PFSK-1 (cell line): Measurements from ENCODE around the gene TLR10.

Source experiments
- FOXP2 ChIP-seq: optimal IDR thresholded peaks from 2 replicates; pipeline ENCODE3; 2011; ENCODE audit warnings: borderline replicate concordance, control low read depth, inconsistent platforms; ENCODE audit not compliant: insufficient read depth; ENCODE audit errors: extremely low read length, extremely low read depth
- POLR2AphosphoS5 ChIP-seq: IDR thresholded peaks from 2 replicates; pipeline ENCODE4 v1.6.1; 2012; ENCODE audit warnings: low read depth, mild to moderate bottlenecking, control low read depth, low read length, moderate library complexity
- SIN3A ChIP-seq: IDR thresholded peaks from 2 replicates; pipeline ENCODE4 v1.6.1; 2012; ENCODE audit warnings: mild to moderate bottlenecking, low read length, moderate library complexity, borderline replicate concordance; ENCODE audit not compliant: insufficient read depth
- TAF1 ChIP-seq: IDR thresholded peaks from 2 replicates; pipeline ENCODE4 v1.6.1; 2012; ENCODE audit warnings: low read length, control low read depth, borderline replicate concordance; ENCODE audit not compliant: insufficient read depth
- TF ChIP-seq, protein P1 (sequence below), 2 experiments: IDR thresholded peaks; 2 replicates each; pipeline versions ENCODE4 v1.6.1 to v1.8.0; 2011 to 2012; ENCODE audit warnings: low read depth in 2 of 2, low read length in 2 of 2, control low read depth in 1 of 2, inconsistent platforms in 1 of 2, mild to moderate bottlenecking in 1 of 2, moderate library complexity in 1 of 2; ENCODE audit not compliant: insufficient read depth in 1 of 2

Gene TLR10

DNA sequence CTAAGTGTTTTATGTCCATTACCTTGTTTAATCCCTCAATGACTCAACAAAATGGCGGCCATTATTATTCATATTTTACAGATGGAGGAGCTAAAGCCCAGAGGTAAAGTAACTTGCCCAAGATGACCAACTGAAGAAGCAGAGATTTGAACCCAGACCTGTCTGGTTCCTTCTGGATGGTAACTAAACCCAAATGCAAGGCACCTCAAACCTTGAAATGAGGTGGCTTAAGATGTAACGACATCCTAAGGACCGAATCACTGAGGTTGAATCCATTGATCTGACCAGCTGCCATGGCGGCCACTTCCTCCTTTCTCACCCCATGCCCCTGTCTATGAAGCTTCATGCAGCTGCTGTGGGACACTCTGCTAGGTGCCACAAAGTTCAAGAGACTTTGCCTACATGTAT lies 932 bp downstream of the TLR10 start:
- TF ChIP-seq, protein P1, sequence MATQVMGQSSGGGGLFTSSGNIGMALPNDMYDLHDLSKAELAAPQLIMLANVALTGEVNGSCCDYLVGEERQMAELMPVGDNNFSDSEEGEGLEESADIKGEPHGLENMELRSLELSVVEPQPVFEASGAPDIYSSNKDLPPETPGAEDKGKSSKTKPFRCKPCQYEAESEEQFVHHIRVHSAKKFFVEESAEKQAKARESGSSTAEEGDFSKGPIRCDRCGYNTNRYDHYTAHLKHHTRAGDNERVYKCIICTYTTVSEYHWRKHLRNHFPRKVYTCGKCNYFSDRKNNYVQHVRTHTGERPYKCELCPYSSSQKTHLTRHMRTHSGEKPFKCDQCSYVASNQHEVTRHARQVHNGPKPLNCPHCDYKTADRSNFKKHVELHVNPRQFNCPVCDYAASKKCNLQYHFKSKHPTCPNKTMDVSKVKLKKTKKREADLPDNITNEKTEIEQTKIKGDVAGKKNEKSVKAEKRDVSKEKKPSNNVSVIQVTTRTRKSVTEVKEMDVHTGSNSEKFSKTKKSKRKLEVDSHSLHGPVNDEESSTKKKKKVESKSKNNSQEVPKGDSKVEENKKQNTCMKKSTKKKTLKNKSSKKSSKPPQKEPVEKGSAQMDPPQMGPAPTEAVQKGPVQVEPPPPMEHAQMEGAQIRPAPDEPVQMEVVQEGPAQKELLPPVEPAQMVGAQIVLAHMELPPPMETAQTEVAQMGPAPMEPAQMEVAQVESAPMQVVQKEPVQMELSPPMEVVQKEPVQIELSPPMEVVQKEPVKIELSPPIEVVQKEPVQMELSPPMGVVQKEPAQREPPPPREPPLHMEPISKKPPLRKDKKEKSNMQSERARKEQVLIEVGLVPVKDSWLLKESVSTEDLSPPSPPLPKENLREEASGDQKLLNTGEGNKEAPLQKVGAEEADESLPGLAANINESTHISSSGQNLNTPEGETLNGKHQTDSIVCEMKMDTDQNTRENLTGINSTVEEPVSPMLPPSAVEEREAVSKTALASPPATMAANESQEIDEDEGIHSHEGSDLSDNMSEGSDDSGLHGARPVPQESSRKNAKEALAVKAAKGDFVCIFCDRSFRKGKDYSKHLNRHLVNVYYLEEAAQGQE (IDR thresholded peaks at IDR 0.05; ENCODE audit: insufficient read depth in 1 of 2, low read depth in 2 of 2, low read length in 2 of 2), result no peak
- TF ChIP-seq TAF1 (no peak), POLR2AphosphoS5 (no peak), FOXP2 (no peak)

DNA sequence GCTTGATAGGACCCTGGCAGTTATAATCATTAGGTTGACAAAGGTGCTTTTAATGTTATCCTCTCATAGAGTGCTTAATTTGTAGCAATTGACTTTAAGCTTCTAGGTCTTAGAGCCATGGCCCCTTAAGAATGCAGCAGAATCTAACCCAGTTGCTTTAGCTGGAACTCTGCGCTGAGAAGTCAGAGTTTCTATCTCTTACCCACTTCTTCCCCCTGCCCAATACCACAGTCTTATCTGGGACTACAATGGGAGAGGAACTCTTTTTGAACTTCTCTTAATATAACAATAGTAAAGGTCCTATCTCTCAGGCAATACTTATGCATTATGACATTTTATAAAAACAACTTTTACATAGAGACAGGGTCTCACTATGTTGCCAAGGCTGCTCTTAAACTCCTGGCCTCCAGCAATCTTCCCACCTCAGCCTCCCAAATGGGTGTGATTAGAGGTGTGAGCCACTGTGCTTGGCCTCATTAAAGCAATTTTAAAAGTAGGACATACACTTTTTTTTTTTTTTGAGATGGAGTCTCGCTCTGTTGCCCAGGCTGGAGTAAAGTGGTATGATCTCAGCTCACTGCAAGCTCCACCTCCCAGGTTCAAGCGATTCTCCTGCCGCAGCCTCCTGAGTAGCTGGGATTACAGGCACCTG lies 1.8 kb downstream of the TLR10 start:
- TF ChIP-seq FOXP2, result no peak

DNA sequence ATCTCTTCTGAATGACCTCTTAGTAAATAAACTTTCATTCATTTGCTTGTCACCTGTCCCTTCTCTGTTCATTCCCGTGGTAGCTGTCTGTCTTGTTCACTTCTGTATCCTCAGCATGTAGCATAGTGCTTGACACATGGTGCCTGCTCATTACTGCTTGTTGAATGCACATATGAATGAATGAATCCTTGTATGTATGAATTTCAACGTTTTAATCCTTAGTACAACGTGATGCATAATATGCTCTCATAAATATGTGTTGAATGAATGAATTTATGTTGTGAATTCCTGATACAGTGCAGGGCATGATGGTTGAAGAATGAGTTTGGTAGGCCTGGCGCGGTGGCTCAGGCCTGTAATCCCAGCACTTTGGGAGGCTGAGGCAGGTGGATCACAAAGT lies 3.0 kb downstream of the TLR10 start:
- TF ChIP-seq TAF1, result no peak
- no peak for TF ChIP-seq FOXP2
- TF ChIP-seq SIN3A, result no peak
- no peak for TF ChIP-seq POLR2AphosphoS5
- TF ChIP-seq, protein P1 (IDR thresholded peaks at IDR 0.05; ENCODE audit: insufficient read depth in 1 of 2, low read depth in 2 of 2, low read length in 2 of 2), result no peak

DNA sequence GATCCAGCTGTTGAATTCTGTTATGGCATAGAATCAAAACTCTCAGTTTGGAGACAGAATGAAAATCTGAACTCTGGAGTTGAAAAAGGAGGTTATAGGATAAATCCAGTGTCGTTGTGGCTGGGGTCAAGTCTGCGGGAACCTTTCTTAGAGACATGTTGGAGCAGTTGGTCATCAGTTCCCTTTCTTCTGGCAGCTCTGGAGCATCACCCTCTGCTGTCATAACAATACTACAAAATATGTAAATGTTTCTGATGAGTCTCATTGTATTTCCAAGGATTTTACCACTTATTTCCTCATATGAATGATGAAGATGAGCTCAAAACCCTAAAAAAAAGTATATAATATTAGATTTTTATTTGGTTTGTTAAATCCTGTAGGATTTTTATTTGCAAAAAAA lies 7.5 kb downstream of the TLR10 start:
- TF ChIP-seq TAF1 (no peak), SIN3A (no peak), POLR2AphosphoS5 (no peak)
- TF ChIP-seq, protein P1 (IDR thresholded peaks at IDR 0.05; ENCODE audit: insufficient read depth in 1 of 2, low read depth in 2 of 2, low read length in 2 of 2), result no peak

DNA sequence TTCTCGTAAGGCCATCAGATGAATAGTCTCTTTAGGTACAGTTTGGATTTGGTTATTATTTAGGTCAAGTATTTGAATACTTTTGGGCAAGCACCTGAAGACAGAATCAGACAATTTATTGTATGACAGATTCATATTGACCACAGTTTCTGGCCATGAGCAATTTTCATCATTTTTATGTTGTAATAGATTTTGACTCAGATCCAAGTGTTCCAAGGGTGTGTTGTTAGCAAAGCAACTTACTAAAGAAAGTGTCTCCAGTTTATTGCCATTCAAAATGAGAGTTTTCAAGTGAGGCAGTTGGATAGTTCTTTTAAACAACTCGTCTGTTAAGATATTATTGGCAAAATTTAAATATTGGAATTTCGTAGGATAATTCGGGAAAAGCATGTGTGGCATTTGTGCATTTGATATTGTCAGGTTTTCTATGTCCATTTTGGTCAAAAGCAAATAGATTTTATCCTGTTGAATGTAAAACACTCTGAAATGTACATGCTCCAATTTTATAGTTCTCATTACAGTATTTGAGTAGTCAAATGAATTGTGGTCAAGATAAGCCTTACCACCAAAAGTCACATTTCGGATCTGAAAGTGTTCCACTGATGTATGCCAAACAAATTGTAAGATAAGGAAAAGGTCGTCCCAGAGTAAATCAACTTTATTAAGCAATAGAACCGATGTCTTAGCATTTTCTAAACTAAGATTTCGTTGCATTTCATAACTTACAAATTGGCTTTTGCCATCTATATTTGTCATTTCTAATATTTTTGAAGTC lies 8.4 kb downstream of the TLR10 start:
- TF ChIP-seq POLR2AphosphoS5 (no peak), TAF1 (no peak), FOXP2 (no peak), SIN3A (no peak)
- TF ChIP-seq, protein P1 (IDR thresholded peaks at IDR 0.05; ENCODE audit: insufficient read depth in 1 of 2, low read depth in 2 of 2, low read length in 2 of 2), result no peak
